Measurements from ENCODE around the gene TC2N.

DNA sequence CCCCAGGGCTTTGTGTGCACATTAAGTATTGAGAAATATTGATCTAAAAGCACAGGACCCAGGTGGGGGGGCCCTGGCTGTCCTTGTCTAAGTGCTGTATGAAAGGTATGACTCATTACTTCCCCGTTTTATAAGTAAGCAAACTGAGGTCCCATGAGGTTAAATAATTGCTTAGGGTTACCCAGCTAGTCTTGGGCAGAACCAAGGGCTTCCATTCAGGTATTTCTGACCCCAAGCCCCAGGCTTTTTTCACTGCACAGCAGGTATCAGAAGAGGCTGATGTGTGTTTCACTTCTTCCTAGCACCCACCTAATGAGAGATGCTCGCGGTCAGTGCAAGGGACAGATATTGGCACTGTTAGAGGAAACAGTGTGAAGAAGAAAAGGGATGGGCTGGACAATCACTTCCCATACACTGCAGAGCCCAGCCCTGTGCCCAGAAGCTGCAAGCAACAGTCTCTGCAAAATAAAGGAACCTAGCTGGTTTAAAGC lies 4.7 kb upstream of the TC2N start:
- no peak for TF ChIP-seq CTCF (IDR thresholded peaks at IDR 0.05; ENCODE audit: low read length)
- TF ChIP-seq EZH2 (IDR thresholded peaks at IDR 0.05; ENCODE audit: borderline replicate concordance, low read length) = no peak
